NCI-H2081 (cell line): ENCODE measurements around the gene STX3.

ENCODE experiments used
- DNase-seq, 2 experiments: peaks; one replicate each; lab custom pipeline; 2025; lab: John Stamatoyannopoulos, UW

Gene STX3

DNA sequence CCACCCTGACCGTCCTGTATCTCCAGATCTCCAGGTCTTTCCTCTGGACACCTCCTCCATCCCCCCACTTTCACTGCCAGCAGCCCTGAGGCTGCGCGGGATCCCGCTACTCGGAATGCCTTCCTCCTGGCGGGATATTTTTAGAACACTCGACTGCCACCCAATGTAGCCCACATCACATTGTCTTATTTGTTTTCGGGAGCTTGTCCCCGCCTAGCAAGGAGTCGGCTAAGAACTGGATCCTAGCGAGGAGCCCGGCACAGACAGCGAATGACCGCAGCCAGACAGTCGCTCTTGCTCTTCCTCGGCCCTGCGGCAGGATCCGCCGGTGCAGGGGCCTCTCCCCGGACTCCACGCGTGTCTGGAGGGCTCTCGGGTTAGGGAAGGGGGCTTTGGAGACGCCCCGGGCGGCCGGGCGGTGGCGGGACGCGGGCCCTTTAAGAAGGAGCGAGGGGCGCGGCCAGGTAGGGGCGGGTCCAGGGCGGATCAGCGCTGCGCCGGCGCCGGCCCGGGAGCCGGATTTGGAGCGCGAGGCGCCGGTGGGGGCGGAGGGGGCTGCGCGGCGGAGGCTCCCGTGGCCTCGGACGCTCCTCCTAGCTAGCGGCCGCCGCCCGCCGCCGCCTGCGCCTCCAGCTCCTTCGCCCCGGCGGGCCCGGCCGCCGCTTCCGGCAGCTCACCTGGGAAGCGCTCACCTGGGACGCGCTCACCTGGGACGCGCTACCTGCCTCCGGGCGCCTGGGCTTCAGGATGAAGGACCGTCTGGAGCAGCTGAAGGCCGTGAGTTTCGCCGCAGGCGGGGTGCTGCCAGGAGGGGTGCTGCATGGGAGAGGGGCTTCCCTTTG lies at the start of gene STX3:
TSS of gene STX3 (plus strand) at position 518 of the 842 bp plus-strand sequence. CDS start at position 748, 230 bp downstream.
- peak; percentile 56 to 65 for DNase-seq

GRCh38 chr11:59706518-59707285 lies 48.5 kb upstream of the STX3 start:
- no peak for DNase-seq

DNA sequence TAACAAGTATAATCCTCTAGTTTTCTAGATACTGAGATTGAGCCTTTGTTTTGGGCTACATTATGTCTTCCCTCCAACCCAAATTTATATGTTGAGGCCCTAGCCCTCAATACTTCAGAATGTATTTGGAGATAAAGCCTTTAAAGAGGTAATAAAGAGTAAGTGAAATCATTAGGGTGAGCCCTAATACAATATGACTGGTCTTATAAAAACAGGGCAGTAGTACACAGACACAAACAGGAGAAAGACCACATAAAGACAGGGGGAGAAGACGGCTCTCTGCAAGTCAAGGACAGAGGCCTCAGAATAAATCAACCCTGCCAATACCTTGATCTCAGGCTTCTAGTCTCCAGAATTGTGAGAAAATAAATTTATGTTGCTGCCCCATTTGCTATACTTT lies 47.8 kb upstream of the STX3 start:
- no peak for DNase-seq

DNA sequence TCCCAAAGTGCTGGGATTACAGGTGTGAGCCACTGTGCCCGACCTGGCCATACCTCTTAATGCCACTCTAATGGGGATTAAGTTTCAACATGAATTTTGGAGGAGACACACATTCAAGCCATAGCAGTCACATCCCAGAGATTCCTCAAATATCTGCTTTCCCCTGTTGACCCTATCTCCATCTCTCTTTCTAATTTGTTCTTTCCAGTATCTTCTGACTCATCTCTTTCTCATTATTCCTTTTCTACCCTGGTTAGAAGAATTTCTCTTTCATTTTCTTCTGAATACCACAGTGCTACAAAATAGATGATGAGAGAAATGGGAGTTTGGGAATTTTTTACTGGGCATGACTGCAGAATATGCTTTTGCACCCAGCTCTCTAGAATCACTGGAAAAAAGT lies 46.6 kb upstream of the STX3 start:
- no peak for DNase-seq

GRCh38 chr11:59710136-59710847 lies 44.9 kb upstream of the STX3 start:
- no peak for DNase-seq

GRCh38 chr11:59713745-59714144 lies 41.4 kb upstream of the STX3 start, which contains the start of gene OR10V1:
Gene OR10V1 (minus strand): TSS chr11:59713845. CDS start chr11:59713845, 0 bp downstream.
- no peak for DNase-seq

DNA sequence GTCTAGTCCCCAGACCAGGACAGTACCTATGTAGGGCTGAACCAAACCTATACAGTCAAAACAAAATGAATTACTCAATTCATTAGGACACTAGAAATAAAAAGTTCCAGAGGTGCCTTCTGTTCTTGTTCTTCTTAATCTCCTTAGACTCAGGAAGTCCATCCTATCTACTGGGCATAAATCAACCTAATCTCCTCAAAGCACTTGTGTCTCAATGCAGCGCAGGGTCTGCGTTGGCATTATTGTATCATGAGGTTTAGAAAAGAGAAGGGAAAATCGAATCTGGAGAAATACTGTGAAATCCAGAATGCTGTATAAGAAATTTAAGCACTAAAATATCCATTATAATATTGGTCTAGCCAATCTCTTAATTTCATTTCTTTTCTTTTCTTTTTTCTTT lies 39.1 kb upstream of the STX3 start:
- no peak for DNase-seq

- no peak for DNase-seq
These were observed 35.6 kb upstream of the STX3 start for GRCh38 chr11:59719556-59719955.

DNA sequence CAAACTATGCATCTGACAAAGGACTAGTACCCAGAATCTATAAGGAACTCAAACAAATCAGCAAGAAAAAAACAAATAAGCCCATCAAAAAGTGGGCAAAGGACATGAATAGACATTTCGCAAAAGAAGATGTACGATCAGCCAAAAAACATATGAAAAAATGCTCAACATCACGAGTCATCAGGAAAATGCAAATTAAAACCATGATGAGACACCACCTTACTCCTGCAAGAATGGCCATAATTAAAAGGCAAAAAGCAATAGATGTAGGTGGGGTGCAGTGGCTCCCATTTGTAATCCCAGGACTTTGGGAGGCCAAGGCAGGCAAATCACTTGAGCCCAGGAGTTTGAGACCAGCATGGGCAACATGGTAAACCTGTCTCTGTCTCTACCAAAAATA lies 31.1 kb upstream of the STX3 start:
- DNase-seq: no peak

DNA sequence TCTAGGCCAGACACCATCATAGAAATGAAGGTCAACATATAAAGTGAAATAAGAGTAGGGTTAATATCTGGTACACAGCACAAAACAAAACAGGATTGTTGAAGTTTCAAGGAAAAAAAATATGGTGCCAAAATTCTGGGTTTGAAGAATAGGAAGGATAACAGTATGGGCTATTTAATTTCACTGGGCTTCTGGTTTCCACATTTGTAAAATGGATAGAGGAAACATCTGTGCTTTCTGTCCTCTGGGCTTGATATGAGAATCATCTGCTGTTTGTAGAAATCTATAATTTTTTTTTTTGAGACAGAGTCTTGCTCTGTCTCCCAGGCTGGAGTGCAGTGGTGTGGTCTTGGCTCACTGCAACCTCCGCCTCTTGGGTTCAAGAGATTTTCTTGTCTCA lies 27.8 kb upstream of the STX3 start:
- no peak for DNase-seq

DNA sequence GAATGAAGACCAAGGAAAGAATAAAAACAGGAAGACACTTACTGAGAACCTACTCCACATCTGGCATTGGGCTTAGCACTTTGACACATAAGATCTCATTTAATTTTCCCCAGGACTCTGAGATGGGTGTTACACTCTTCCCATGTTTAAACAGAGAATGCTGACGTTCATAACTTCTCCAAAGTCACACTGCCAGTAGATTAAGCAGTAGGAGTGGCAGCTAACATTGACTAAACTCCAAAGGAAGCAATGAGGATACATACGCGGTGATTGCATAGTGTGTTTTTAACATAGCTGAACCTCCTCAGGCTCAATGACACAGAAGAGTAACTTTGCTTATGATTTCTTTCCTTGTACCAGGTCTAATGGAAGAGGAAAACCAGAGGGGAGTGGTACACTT lies 27.0 kb upstream of the STX3 start:
- no peak for DNase-seq

DNA sequence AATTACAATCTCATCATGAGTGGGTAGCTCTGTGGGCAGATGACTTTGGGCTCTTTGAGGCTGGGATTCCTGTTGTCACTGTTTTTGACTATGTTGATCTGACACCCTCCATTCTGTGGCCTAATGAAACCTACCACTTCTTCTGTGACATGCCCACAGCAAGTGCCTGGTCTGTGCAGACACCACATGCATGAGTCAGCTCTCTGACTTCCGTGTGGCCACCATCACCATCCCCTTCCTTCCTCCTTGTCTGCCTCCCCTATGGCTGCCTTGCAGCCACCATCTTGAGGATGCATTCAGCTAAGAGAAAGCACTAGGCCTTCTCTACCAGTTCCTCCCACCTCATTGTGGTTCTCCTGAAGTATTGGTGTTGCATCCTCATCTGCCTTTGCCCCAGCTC lies 26.3 kb upstream of the STX3 start:
- DNase-seq: no peak

DNA sequence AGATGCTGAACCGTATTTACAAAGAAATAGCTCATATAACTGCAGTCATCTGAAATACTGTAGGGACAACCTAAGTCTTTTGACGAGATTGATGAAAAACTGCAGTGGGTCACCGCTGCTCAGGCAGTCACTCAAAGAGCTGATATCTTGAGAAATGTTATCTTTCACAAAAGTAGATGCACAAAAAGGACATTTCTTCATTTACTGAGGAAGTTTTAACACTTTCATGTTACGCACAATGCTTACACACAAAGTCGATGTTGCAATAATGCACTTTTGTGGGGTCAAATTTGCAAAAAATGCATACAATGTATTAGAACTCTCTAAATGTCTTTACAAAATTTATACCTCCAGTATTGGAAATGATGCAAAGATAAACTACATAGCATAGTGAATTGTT lies 25.3 kb upstream of the STX3 start:
- DNase-seq: no peak

GRCh38 chr11:59730896-59731565 lies 24.1 kb upstream of the STX3 start:
- no peak for DNase-seq

DNA sequence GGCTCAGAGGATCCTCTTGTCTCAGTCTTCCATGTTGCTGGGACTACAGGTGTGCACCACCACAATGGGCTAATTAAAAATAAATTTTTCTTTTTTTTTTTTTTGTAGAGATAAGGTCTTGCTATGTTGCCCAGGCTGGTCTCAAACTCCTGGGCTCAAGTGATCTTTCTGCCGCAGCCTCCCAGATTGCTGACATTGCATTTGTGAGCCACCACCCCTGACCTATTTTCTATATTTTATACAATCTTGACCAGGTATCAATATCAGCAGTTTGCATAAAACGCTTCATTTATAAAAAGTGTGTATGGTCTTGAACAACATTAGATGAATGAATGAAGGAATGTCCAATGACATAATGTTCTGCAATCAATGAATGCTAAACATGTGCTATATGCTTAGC lies 9.1 kb upstream of the STX3 start:
- no peak for DNase-seq

DNA sequence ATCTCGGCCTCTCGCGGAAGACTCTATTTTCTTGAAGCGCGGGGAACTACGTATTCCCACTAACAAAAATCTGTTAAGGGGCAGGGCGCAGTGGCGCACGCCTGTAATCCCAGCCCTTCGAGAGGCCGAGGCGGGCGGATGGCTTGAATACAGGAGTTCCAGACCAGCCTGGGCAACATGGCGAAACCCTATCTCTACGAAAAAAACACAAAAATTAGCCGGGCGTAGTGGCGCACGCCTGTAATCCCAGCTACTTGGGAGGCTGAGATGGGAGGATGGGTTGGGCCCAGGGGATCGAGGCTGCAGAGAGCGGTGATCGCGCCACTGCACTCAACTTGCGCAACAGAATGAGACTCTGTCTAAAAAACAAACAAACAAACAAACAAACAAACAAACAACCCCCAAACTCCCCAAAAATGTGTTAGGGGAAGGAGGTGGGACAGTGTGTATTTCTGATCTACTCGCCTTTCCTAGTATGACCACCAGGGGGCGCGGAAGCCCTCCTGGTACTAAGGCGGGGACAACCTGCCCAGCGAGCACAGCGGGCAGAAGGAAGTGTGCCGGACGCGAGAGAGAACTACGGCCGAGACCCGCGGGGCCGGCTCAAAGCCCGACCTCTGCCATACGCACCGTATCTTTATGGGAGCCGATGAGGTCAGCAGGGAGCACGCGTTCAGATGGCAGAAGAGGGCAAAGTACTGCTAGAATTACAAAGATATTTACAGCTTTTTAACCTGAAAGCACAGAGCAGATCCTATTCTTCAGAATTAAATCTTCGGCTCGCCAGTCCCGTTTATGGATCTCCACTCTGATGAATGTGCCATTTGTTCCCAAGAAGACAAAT lies 1.3 kb upstream of the STX3 start:
- peak; percentile 71 to 78 for DNase-seq

- DNase-seq: no peak
These were observed 700 bp upstream of the STX3 start for GRCh38 chr11:59754494-59754858.

- DNase-seq: peak; percentile 50
These were observed 753 bp downstream of the STX3 start for GRCh38 chr11:59755701-59756557.

DNA sequence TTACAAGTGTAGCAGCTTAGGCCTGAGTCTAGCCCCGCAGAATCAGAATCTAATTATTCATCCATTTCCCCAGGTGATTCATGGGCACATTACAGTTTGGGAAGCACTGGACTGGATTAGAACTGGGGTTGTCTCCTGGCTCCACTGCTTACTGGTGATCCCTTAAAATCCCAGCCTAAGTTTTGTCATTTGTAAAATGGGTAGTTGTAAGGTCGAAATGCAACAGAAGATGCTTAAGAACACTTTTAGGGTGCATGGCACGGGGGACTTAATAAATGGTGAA lies 1.3 kb downstream of the STX3 start:
- DNase-seq: no peak

DNA sequence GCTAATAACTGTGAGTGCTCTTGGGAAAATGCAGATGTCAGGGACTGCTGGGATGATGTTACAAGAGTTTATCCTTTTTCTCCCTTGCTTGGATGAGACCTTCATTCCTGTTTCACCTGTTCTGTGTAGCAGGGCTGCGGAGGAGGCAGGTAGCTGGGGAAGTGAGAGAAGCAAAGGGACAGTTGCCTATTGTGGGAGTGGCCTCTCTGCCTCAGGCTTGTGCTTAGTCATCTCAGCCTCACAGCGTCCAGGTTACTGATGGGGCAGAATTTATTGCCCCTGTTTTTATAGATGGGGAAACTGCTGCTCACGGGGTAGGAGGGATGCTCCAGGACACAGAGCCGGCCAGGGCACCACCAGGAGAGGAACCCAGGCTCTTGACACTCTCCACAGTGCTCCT lies 1.7 kb downstream of the STX3 start:
- DNase-seq: no peak
